NCI-H187 treated with DMSO at 0.1 percent for 48 hours (cell line): ENCODE measurements around the gene PCNX2.
"Not testable (repeated sequence)": the region's sequence is repeated elsewhere in the genome, so short reads cannot be mapped to it uniquely, and the experiment has no call there.

ENCODE experiments used
- DNase-seq: peaks from one replicate; lab custom pipeline; 2025; lab: John Stamatoyannopoulos, UW

PCNX2 gene

GRCh38 chr1:233105225-233105624 is 190.3 kb downstream of the PCNX2 start:
- DNase-seq, result no peak

- no peak for DNase-seq
Measured at GRCh38 chr1:233102341-233102740, 193.2 kb downstream of the PCNX2 start.

DNA sequence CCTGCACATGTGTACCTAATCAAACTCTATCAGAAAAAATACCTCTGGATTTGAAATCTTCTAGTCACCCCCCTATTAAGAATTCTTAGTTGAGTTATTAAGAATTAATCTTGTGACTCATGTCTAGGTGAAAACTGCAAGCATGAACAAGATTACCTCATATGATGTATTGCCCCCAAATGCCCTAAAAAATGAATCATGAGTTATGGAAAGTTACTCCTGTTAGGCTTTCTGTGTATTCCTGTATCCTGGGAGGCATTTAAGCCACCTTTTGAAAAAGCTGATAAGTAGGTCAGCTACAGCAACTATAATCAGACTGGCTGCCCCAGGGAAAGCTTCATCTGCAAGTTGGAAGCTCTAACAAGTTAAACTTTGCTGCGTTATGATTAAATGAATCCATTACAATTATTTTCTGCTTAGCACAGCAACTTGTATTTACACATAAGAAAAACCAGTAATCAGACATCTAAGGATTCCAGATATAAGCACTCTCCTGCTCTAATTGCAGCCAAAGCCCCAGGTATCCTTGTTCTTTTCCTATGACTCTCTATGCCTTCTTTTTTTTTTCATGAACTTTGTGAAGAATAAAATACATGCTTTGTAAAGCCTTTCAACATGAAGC is 197.5 kb downstream of the PCNX2 start:
- no peak for DNase-seq

GRCh38 chr1:233097546-233097945 is 198.0 kb downstream of the PCNX2 start:
- no peak for DNase-seq

- DNase-seq, result no peak
Measured at GRCh38 chr1:233094691-233095090, 200.8 kb downstream of the PCNX2 start.

- no peak for DNase-seq
Measured at GRCh38 chr1:233094269-233094668, 201.3 kb downstream of the PCNX2 start.

GRCh38 chr1:233090746-233091494 is 204.6 kb downstream of the PCNX2 start:
- no peak for DNase-seq

DNA sequence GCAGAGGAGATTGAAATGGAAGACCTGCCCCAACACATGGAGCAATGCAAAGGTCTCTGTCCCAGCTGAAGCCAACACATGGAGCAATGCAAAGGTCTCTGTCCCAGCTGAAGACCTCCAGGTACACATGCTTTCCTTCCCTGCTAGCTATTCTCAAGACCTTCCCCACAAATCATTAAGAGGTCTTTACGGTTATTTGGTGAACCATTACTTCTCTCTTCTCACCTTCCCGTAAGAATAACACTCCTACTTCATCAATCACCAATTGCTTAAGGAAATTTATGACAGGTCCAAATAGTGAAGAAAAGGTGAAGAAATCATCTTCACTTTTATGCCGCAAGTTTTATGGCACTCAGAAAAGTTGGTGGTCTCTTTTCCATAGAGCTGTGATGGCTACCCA is 206.3 kb downstream of the PCNX2 start:
- DNase-seq, result no peak

- DNase-seq, result no peak
Measured at GRCh38 chr1:233088613-233089012, 206.9 kb downstream of the PCNX2 start.

DNA sequence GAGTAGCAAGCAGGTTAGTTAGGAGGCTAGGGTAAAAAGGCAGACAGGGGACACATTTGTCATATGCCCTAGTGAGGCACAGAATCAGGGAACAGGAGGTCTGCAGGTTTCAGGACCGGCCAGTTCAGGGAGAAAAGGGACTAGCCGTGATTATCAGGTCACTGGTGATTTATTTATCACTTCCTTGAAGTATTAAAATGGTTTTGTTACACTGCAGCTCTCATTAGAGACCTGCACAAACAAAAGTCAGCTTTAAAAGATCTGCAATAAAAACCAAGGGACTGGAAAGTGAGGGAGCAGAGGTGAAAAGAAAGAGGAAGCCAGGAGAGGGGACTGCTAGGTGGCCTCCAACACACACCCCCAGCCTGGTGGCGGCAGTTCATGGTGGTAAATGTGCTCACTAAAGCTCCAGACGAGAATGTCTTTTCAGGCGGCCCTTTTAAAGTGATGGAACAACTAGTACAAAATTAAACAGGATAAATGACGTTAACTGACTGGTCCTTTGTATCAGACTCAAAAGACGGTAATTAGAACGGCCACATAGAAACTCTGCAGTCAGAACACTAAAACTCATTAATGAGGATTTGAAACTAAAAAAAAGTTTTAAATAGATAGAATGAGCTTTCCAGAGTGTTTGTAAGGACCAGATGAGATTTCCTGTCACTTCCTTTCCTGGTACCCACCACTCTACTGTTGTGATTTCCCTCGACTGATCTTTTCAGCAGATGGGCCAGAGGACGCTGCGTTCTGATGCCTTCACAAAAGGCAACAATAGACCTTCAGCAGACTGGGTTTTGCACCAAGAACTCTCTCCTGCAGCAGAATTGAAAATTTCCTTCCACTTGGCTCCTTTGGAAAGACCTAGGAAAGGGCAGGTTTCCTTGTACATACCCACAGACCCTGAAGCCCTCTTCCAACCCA is 208.3 kb downstream of the PCNX2 start:
- DNase-seq, result no peak

DNA sequence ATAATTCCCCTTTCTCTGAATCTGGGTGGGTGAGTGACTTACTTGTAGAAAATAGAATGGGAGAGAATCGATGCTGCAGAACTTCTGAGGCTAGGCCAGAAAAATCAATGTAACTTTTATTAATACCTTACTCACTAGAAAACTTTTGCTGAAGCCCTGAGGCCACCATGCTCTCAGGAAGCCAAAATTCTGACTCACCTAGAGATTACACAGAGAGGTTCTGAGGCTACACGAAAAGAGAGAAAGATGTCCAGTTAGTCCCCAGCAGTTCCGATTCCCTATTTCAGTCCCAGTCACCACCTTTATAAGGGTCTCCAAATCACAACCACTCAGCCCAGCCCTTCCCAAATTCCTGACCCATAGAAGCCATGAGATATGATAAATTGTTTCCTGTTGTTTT is 210.0 kb downstream of the PCNX2 start:
- DNase-seq, result no peak

GRCh38 chr1:233082778-233083550 is 212.6 kb downstream of the PCNX2 start:
- no peak for DNase-seq

DNA sequence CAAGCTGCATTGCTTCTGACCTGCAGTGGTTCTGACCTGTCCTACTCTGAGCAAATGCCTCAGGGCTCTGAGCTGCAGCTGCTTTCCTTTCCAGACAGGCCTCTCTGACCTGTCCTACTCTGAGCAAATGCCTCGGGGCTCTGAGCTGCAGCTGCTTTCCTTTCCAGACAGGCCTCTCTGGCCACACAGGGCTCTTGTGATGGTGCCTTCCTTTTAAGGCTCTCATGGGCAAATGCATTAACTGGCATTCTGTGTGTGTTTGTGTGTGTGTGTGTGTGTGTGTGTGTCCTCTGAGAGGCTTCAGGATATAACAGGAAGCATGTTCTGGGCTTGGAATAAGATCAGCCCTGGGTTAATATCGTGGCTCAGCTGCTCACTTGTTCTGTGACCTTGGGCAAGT is 213.8 kb downstream of the PCNX2 start:
- DNase-seq, result no peak

- not testable (repeated sequence) for DNase-seq
Measured at GRCh38 chr1:233080827-233081226, 214.7 kb downstream of the PCNX2 start.

DNA sequence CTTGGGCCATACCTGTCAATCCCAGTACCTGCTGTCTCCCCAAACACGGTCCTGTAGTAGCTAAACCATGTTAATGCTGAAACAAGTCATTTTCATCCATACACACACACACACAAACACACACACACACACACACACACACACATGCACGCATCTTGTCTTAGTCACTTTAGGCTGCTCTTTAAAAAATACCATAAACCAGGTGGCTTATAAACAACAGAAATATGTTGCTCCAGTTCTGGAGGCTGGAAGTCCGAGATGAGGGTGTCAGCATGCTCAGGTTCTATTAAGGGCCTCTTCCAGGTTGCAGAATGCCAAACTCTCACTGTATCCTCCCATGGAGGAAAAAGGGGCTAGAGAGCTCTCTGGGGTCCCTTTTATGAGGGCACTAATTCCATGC is 215.2 kb downstream of the PCNX2 start:
- DNase-seq, result no peak

GRCh38 chr1:233079574-233079973 is 216.0 kb downstream of the PCNX2 start:
- DNase-seq, result no peak

GRCh38 chr1:233078396-233078795 is 217.1 kb downstream of the PCNX2 start:
- DNase-seq, result no peak

GRCh38 chr1:233075915-233076295 is 219.6 kb downstream of the PCNX2 start:
- no peak for DNase-seq

GRCh38 chr1:233066087-233066486 is 229.4 kb downstream of the PCNX2 start:
- DNase-seq, result no peak

DNA sequence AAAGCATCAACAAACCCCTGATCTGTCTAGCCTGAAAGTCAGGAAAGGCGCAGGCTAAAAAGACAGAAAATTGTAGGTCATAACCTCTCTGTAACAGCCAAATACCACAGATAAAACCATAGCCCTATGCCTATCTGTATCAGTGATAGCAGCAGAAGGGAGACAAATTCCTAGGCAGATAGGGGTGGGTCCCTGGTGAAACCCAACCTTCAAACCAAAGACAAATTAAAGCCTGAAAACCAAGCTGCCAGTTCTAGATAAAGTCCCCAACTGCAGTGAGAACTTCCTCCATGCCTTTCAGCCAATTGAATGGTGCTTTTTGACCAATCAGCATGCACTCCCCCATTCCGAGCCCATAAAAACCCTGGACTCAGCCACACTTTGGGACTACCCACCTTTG is 229.8 kb downstream of the PCNX2 start:
- DNase-seq, result no peak

GRCh38 chr1:233064988-233065387 is 230.5 kb downstream of the PCNX2 start:
- no peak for DNase-seq

GRCh38 chr1:233063462-233063861 is 232.1 kb downstream of the PCNX2 start:
- DNase-seq, result no peak
